CD4-positive, alpha-beta T cell treated with Interleukin-1 beta for 1 hour (primary cell): ENCODE results near the gene IFT22.
A peak's percentile ranks its signal among the peaks of the same experiment; 100 is the strongest.
"Not testable (repeated sequence)": the region's sequence is repeated elsewhere in the genome, so short reads cannot be mapped to it uniquely, and the experiment has no call there.

Experiments
- DNase-seq, 2 donors: peaks; one replicate each; pipeline ENCODE4 v3.0.0-alpha.2; 2020 to 2022

IFT22 gene

GRCh38 chr7:101321491-101322401, at the start of gene IFT22:
TSS of gene IFT22 (minus strand) at chr7:101321812. CDS start at chr7:101321709, 103 bp downstream.
- DNase-seq = peak; percentile 86 to 89

GRCh38 chr7:101370836-101371235, 49.2 kb upstream of the IFT22 start:
- no peak for DNase-seq

- no peak for DNase-seq
Measured at GRCh38 chr7:101368422-101369165, 47.0 kb upstream of the IFT22 start.

GRCh38 chr7:101367676-101368075, 46.1 kb upstream of the IFT22 start:
- no peak for DNase-seq

GRCh38 chr7:101365956-101366355, 44.3 kb upstream of the IFT22 start:
- no peak for DNase-seq

- DNase-seq = peak; percentile 64 to 66
Measured at GRCh38 chr7:101363734-101364374, 42.2 kb upstream of the IFT22 start.

GRCh38 chr7:101363196-101363733, 41.7 kb upstream of the IFT22 start:
- DNase-seq = no peak

GRCh38 chr7:101362334-101363195, 41.0 kb upstream of the IFT22 start, which contains the start of gene COL26A1:
TSS of gene COL26A1 (plus strand) at chr7:101362875. CDS start at chr7:101363033, 158 bp downstream.
- no peak for DNase-seq

- no peak for DNase-seq
Measured at GRCh38 chr7:101357433-101357832, 35.8 kb upstream of the IFT22 start.

- DNase-seq = no peak
Measured at GRCh38 chr7:101352920-101353308, 31.3 kb upstream of the IFT22 start.

- DNase-seq = not testable (repeated sequence)
Measured at GRCh38 chr7:101349300-101349699, 27.7 kb upstream of the IFT22 start.

- not testable (repeated sequence) for DNase-seq
Measured at GRCh38 chr7:101348456-101349067, 26.9 kb upstream of the IFT22 start.

GRCh38 chr7:101347477-101347876, 25.9 kb upstream of the IFT22 start:
- DNase-seq = no peak

GRCh38 chr7:101342892-101343291, 21.3 kb upstream of the IFT22 start:
- DNase-seq = no peak

- no peak for DNase-seq
Measured at GRCh38 chr7:101340379-101340778, 18.8 kb upstream of the IFT22 start.

- no peak for DNase-seq
Measured at GRCh38 chr7:101333912-101334311, 12.3 kb upstream of the IFT22 start.

GRCh38 chr7:101332026-101332425, 10.4 kb upstream of the IFT22 start:
- DNase-seq = no peak

GRCh38 chr7:101330011-101330484, 8.4 kb upstream of the IFT22 start:
- DNase-seq = no peak

GRCh38 chr7:101328159-101328558, 6.5 kb upstream of the IFT22 start:
- no peak for DNase-seq

GRCh38 chr7:101319401-101319800, 2.2 kb downstream of the IFT22 start:
- DNase-seq = no peak

GRCh38 chr7:101315336-101315735, 6.3 kb downstream of the IFT22 start:
- peak; percentile 36 to 55 for DNase-seq
